Activated T-helper 1 cell treated with anti-CD3 and anti-CD28 coated beads, Interleukin-12 subunit alpha, Interleukin-12 subunit beta, Interleukin-2, Interleukin-4 antibody, amounts not matched to agents 30 ng/mL and 10 ng/mL and 1 ng/mL, durations not matched to agents 14 hours and 24 hours and 36 hours (primary cell): Measurements from ENCODE around the gene UGT2B11. TPM values are rescaled to one million over a fixed set of nuclear protein-coding genes. Genes with fewer than 3 reads are reported as not detected.
"Not testable (repeated sequence)": the region's sequence is repeated elsewhere in the genome, so short reads cannot be mapped to it uniquely, and the experiment has no call there.

Experiments used
- DNase-seq: peaks from one replicate; pipeline ENCODE4 v3.0.0; 2021; ENCODE audit warnings: low spot score
- H3K27ac Mint-ChIP-seq: one replicate; pipeline ENCODE4 v1.8.0; 2021; ENCODE audit warnings: mild to moderate bottlenecking, mixed read lengths
- H3K27me3 Mint-ChIP-seq: one replicate; pipeline ENCODE4 v1.8.0; 2022; ENCODE audit warnings: mild to moderate bottlenecking, moderate library complexity, mixed read lengths; ENCODE audit not compliant: insufficient read depth
- H3K36me3 Mint-ChIP-seq: one replicate; pipeline ENCODE4 v1.8.0; 2021; ENCODE audit warnings: low read depth, mixed read lengths
- H3K4me1 Mint-ChIP-seq: one replicate; pipeline ENCODE4 v1.8.0; 2021; ENCODE audit warnings: low read depth, mixed read lengths
- H3K4me3 Mint-ChIP-seq: one replicate; pipeline ENCODE4 v1.8.0; 2021; ENCODE audit warnings: mild to moderate bottlenecking, moderate library complexity, mixed read lengths
- H3K9me3 Mint-ChIP-seq: one replicate; pipeline ENCODE4 v1.8.0; 2021; ENCODE audit warnings: mixed read lengths
- intact Hi-C: fragments of 100-400 bp; cut with micrococcal nuclease; formaldehyde crosslinking; loops from one replicate; pipeline ENCODE4 v1.15.1; 2024
- total RNA-seq: library from RNA; stranded (reverse); gene quantifications from 2 replicates; pipeline ENCODE4 v1.2.3, GENCODE V29; 2022

Gene UGT2B11
- total RNA-seq, 1 donor from 2014 or later, result not detected

GRCh38 chr4:69196209-69196965, 18.2 kb downstream of the UGT2B11 start:
- Mint-ChIP-seq H3K4me1 (no peaks in the 10 kb centered on the region), H3K9me3 (no peaks in the 10 kb centered on the region), H3K27ac (no peak overlapping the region), H3K4me3 (no peak overlapping the region), H3K36me3 (no peaks in the 10 kb centered on the region), H3K27me3 (no peaks in the 10 kb centered on the region)
- intact Hi-C loops, result no loop called here
- DNase-seq, result no peak

DNA sequence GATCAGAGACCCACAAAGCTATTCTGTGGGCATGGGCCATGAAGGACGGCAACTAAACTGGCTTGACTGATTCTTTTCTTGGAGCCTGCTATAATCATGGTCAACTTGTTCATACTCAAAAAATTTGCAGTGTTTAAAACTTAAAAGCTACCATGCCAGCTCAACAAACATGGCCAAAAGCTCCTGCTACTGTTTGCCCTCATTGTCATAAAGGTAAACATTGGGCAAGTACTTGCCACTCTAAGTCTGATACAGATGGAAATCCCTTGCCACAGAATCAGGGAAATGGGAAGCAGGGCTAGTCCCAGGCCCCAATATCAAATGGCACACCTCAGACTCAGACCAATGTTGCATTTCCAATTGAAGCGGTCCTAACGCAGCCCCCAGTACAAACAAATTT, 20.4 kb downstream of the UGT2B11 start:
- Mint-ChIP-seq H3K4me3 (no peak overlapping the region), H3K36me3 (no peaks in the 10 kb centered on the region), H3K27me3 (no peaks in the 10 kb centered on the region), H3K4me1 (no peaks in the 10 kb centered on the region), H3K9me3 (no peaks in the 10 kb centered on the region), H3K27ac (no peak overlapping the region)
- intact Hi-C loops, result no loop called here
- no peak for DNase-seq

- intact Hi-C loops, H3K9me3 Mint-ChIP-seq, DNase-seq, H3K4me1 Mint-ChIP-seq, H3K27me3 Mint-ChIP-seq, H3K36me3 Mint-ChIP-seq, H3K27ac Mint-ChIP-seq, H3K4me3 Mint-ChIP-seq: not testable (repeated sequence)
These were observed 22.6 kb downstream of the UGT2B11 start for GRCh38 chr4:69191905-69192304.

DNA sequence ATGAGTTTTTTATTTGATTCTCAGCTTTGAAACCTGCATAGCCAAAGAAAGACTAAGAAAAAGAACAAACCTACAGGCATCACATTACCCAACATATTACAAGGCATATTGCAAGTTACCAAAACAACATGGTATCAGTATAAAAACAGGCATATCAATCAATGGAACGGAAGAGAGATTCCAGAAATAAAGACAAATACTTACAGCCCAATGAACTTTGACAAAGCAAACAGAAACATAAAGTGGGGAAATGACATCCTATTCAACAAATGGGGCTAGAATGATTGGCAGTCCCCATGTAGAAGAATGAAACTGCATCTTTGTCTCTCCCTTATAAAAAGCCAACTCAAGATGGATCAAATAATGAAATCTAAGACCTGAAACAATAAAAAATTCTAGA, 23.9 kb downstream of the UGT2B11 start:
- H3K27me3 Mint-ChIP-seq, H3K36me3 Mint-ChIP-seq, H3K4me1 Mint-ChIP-seq, intact Hi-C loops, DNase-seq, H3K4me3 Mint-ChIP-seq, H3K9me3 Mint-ChIP-seq, H3K27ac Mint-ChIP-seq: not testable (repeated sequence)

DNA sequence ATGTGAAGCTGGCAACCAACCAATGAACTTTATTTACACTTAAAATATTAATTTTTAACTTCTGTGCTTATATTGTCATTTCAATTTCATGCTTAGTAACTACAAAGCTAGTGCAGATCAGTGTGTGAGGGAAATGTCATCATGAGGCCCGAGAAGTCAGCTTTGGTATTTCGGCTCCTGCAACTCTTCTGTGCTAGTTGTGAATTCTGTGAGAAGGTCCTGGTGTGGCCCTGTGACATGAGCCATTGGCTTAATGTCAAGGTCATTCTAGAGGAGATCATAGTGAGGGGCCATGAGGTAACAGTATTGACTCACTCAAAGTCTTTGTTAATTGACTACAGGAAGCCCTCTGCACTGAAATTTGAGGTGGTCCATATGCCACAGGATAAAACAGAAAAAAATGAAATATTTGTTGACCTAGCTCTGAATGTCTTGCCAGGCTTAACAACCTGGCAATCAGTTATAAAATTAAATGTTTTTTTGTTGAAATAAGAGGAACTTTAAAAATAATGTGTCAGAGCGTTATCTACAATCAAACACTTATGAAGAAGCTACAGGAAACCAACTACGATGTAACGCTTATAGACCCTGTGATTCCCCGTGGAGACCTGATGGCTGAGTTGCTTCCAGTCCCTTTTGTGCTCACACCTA, 32.9 kb downstream of the UGT2B11 start:
- H3K4me3 Mint-ChIP-seq, H3K9me3 Mint-ChIP-seq, DNase-seq, intact Hi-C loops, H3K27ac Mint-ChIP-seq, H3K4me1 Mint-ChIP-seq, H3K27me3 Mint-ChIP-seq, H3K36me3 Mint-ChIP-seq: not testable (repeated sequence)

DNA sequence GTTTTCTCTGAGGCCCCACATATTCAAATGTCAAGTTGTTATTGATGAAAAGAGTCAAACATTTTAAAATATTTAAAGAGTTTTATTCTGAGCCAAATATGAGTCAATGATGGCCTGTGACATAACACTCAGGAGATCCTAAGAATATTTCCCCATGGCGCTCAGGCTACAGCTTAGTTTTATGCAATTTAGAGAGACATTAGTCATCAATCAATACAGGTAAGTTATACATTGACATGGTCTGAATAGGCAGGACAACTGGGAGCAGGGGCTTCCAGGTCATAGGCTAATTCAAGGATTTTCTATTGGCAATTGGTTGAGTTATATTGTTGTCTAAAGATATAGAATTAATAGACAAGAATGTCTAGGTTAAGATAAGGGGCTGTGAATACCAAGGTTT, 34.7 kb downstream of the UGT2B11 start:
- H3K4me1 Mint-ChIP-seq, H3K27ac Mint-ChIP-seq, DNase-seq, H3K36me3 Mint-ChIP-seq, H3K9me3 Mint-ChIP-seq, intact Hi-C loops, H3K27me3 Mint-ChIP-seq, H3K4me3 Mint-ChIP-seq: not testable (repeated sequence)

DNA sequence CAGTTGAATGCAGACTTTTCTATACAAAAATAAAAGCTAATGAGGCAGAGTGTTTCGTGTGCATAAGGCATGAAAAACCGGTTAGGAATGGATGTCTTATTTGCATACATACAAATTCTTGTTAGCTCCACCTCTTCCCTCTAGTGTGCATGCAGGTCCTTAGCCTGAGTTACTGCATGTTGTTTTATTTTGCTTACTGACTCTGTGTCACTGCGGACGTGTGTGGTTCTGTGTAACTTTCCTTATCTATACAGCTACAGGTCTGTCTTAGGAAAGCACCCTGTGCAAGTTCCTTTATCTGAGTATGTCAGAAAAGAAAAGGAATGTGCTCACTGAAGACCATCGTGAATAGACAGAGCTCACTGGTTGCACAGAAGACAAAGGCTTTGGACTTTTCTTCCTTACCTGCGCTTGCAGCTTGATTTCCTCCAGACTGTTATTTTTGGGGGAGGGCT, 35.8 kb downstream of the UGT2B11 start:
- intact Hi-C loops, H3K36me3 Mint-ChIP-seq, H3K27me3 Mint-ChIP-seq, H3K27ac Mint-ChIP-seq, H3K4me3 Mint-ChIP-seq, H3K9me3 Mint-ChIP-seq, H3K4me1 Mint-ChIP-seq, DNase-seq: not testable (repeated sequence)

- H3K27ac Mint-ChIP-seq, result not testable (repeated sequence)
These were observed 44.1 kb downstream of the UGT2B11 start for GRCh38 chr4:69170233-69171134.

DNA sequence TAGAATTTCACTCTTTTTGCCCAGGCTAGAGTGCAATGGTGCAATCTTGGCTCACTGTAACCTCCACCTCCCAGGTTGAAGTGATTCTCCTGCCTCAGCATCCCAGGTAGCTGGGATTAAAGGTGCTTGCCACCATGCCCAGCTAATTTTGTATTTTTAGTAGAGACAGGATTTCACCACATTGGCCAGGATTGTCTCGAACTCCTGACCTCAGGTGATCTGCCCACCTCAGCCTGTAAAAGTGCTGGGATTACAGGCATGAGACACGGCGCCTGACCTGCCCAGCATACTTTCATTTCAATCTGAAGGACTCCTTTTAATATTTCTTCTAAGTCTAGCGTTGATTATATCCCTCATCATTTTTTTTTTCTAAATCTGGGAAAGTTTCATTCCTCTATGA, 45.4 kb downstream of the UGT2B11 start:
- H3K4me1 Mint-ChIP-seq, H3K9me3 Mint-ChIP-seq, intact Hi-C loops: not testable (repeated sequence)

More at GRCh38 chr4:69170233-69171134, 44.1 kb downstream of the UGT2B11 start:
- DNase-seq, H3K9me3 Mint-ChIP-seq, H3K4me1 Mint-ChIP-seq, H3K27me3 Mint-ChIP-seq, H3K4me3 Mint-ChIP-seq, H3K36me3 Mint-ChIP-seq, intact Hi-C loops: not testable (repeated sequence)

GRCh38 chr4:69167300-69167699, 47.2 kb downstream of the UGT2B11 start:
- Mint-ChIP-seq H3K4me1 (no peaks in the 10 kb centered on the region), H3K4me3 (no peak overlapping the region), H3K27ac (no peak overlapping the region), H3K9me3 (no peaks in the 10 kb centered on the region), H3K36me3 (no peaks in the 10 kb centered on the region), H3K27me3 (no peaks in the 10 kb centered on the region)
- intact Hi-C loops, result no loop called here
- no peak for DNase-seq

More for the DNA sequence above, 45.4 kb downstream of the UGT2B11 start:
- not testable (repeated sequence) for H3K27ac Mint-ChIP-seq, DNase-seq, H3K4me3 Mint-ChIP-seq, H3K27me3 Mint-ChIP-seq, H3K36me3 Mint-ChIP-seq

DNA sequence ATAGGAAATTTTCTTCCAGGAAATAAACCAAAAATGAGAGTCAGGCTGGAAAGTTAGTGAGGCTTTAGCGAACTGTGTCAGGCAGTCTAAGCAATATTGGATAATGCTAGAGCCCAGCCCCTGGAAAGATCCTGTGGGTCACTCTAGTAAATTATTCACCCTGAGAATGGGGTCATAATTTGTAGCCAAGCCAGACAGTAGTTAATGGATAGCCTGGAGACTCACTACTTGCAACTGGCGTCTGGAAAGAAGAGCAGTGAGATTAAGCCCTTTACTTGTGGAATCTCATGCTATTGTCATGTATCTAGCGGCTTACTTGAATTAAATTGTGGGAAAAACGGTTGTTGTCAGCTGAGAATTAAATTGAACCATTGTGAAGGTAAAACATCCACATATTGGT, 48.2 kb downstream of the UGT2B11 start:
- H3K4me3 Mint-ChIP-seq, H3K27ac Mint-ChIP-seq, DNase-seq, intact Hi-C loops, H3K27me3 Mint-ChIP-seq, H3K36me3 Mint-ChIP-seq, H3K9me3 Mint-ChIP-seq, H3K4me1 Mint-ChIP-seq: not testable (repeated sequence)

DNA sequence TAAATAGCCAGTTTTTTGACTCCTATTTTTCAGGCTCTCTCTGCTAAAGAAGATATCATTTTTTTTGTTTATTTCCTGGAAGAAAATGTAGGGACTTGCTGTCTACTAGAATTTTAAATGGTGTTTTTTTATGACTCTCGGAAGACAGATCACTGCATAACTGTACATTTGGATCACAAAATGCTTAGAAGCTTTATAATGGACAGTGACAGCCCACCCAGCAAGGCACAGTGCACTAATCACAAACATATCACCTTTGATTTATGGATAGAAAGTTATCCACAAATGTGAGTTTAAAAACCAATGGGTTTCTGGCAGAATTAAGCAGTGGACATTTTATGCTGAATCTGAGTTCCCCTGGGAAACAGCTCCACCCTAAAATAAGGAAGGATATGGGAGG, 48.8 kb downstream of the UGT2B11 start:
- intact Hi-C loops, H3K36me3 Mint-ChIP-seq, H3K4me1 Mint-ChIP-seq, H3K27me3 Mint-ChIP-seq, DNase-seq, H3K9me3 Mint-ChIP-seq, H3K4me3 Mint-ChIP-seq, H3K27ac Mint-ChIP-seq: not testable (repeated sequence)

DNA sequence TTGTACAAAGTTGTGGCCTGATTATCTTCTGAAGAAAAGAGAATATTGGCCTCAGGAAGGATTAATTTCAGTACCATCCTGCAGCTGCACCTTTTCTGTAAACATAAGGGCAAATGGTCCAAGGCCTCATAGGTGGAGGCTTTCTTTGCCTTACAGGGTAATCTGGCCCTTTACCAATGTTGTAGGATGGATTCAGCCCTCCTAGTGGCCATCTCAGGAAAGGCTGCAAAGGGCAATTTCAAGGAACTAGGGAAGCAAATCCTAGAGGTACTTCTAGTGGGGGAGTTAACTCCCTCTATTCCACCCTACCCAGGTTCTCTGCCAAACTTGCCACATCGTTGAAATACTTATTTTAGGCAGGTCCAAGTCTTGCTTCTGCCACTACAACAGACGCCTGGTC, 57.6 kb downstream of the UGT2B11 start:
- intact Hi-C loops, result no loop called here

More for the DNA sequence above, 57.6 kb downstream of the UGT2B11 start:
- no peaks in the 10 kb centered on the region for H3K9me3 Mint-ChIP-seq
- H3K36me3 Mint-ChIP-seq, result no peaks in the 10 kb centered on the region
- no peaks in the 10 kb centered on the region for H3K27me3 Mint-ChIP-seq
- H3K4me3 Mint-ChIP-seq, result no peak overlapping the region
- H3K4me1 Mint-ChIP-seq, result no peaks in the 10 kb centered on the region
- no peak for DNase-seq
- no peak overlapping the region for H3K27ac Mint-ChIP-seq
